ENCODE data around the gene RFPL3. TPM values are rescaled to one million over a fixed set of nuclear protein-coding genes. Genes with fewer than 3 reads are reported as not detected.

RFPL3 gene
- total RNA-seq, 1 donor from 2014 or later = not detected

GRCh38 chr22:32328306-32329201 lies 29.1 kb upstream of the RFPL3 start:
- Histone ChIP-seq H3K27me3 (ENCODE audit: insufficient read depth, low read length) (no peaks in the 10 kb centered on the region), H3K4me3 (ENCODE audit: insufficient read depth, low read depth, low read length) (no peak overlapping the region), H3K79me2 (ENCODE audit: insufficient read depth, low read length) (no peaks in the 10 kb centered on the region), H4K20me1 (ENCODE audit: insufficient read depth, low read length) (no peaks in the 10 kb centered on the region), H3K9me3 (ENCODE audit: insufficient read depth, low read depth, low read length) (no peaks in the 10 kb centered on the region), H3K27ac (ENCODE audit: low read depth, low read length) (no peak overlapping the region), H3K36me3 (ENCODE audit: insufficient read depth, low read length) (no peaks in the 10 kb centered on the region), H3K4me1 (ENCODE audit: insufficient read depth, low read length) (no peaks in the 10 kb centered on the region), H2AFZ (ENCODE audit: low read depth, low read length) (no peak overlapping the region), H3K9ac (ENCODE audit: low read length) (no peak overlapping the region), H3K4me2 (ENCODE audit: low read length) (no peak overlapping the region)
- no peak for FAIRE-seq
- peaks cover 9% of the 10 kb centered on the region for H3K9me3 Mint-ChIP-seq (ENCODE audit: unreplicated experiment)
- DNase-seq (ENCODE audit: low read depth) = no peak
- no peak for TF ChIP-seq EZH2 (IDR thresholded peaks at IDR 0.05; ENCODE audit: insufficient read depth, low read length)
- TF ChIP-seq CTCF (IDR thresholded peaks at IDR 0.05; ENCODE audit: insufficient read depth, low read depth, low read length) = no peak
- peaks cover 21% of the 10 kb centered on the region for H3K27me3 Mint-ChIP-seq (ENCODE audit: low read depth, unreplicated experiment)
- H3K27ac Mint-ChIP-seq (ENCODE audit: unreplicated experiment) = no peak overlapping the region
- no peaks in the 10 kb centered on the region for H3K4me1 Mint-ChIP-seq (ENCODE audit: low read depth, unreplicated experiment)
- no peaks in the 10 kb centered on the region for H3K36me3 Mint-ChIP-seq (ENCODE audit: low read depth, unreplicated experiment)
- H3K4me3 Mint-ChIP-seq (ENCODE audit: unreplicated experiment) = no peak overlapping the region

- no peak overlapping the region for H3K4me3 Mint-ChIP-seq (ENCODE audit: unreplicated experiment)
- Histone ChIP-seq H3K27me3 (ENCODE audit: insufficient read depth, low read length) (no peaks in the 10 kb centered on the region), H3K4me1 (ENCODE audit: insufficient read depth, low read length) (no peaks in the 10 kb centered on the region), H2AFZ (ENCODE audit: low read depth, low read length) (no peak overlapping the region), H3K4me2 (ENCODE audit: low read length) (no peak overlapping the region), H3K79me2 (ENCODE audit: insufficient read depth, low read length) (no peaks in the 10 kb centered on the region), H3K9me3 (ENCODE audit: insufficient read depth, low read depth, low read length) (no peaks in the 10 kb centered on the region), H3K36me3 (ENCODE audit: insufficient read depth, low read length) (no peaks in the 10 kb centered on the region), H3K9ac (ENCODE audit: low read length) (no peak overlapping the region), H4K20me1 (ENCODE audit: insufficient read depth, low read length) (no peaks in the 10 kb centered on the region), H3K27ac (ENCODE audit: low read depth, low read length) (no peak overlapping the region), H3K4me3 (ENCODE audit: insufficient read depth, low read depth, low read length) (no peak overlapping the region)
- no peak for TF ChIP-seq CTCF (IDR thresholded peaks at IDR 0.05; ENCODE audit: insufficient read depth, low read depth, low read length)
- TF ChIP-seq EZH2 (IDR thresholded peaks at IDR 0.05; ENCODE audit: insufficient read depth, low read length) = no peak
- H3K36me3 Mint-ChIP-seq (ENCODE audit: low read depth, unreplicated experiment) = no peaks in the 10 kb centered on the region
- FAIRE-seq (no peak), DNase-seq (ENCODE audit: low read depth) (no peak)
- peaks cover 20% of the 10 kb centered on the region for H3K27me3 Mint-ChIP-seq (ENCODE audit: low read depth, unreplicated experiment)
- H3K27ac Mint-ChIP-seq (ENCODE audit: unreplicated experiment) = no peak overlapping the region
- H3K4me1 Mint-ChIP-seq (ENCODE audit: low read depth, unreplicated experiment) = no peaks in the 10 kb centered on the region
- peaks cover 9% of the 10 kb centered on the region for H3K9me3 Mint-ChIP-seq (ENCODE audit: unreplicated experiment)
These were observed 28.4 kb upstream of the RFPL3 start for GRCh38 chr22:32329202-32329645.
